Measurements from ENCODE around the gene ABCC6. TPM values are rescaled to one million over a fixed set of nuclear protein-coding genes. Genes with fewer than 3 reads are reported as not detected.
"Not testable (repeated sequence)": the region's sequence is repeated elsewhere in the genome, so short reads cannot be mapped to it uniquely, and the experiment has no call there.

Gene ABCC6
- total RNA-seq, 1 experiment from 2014 or later = 1.1 TPM

DNA sequence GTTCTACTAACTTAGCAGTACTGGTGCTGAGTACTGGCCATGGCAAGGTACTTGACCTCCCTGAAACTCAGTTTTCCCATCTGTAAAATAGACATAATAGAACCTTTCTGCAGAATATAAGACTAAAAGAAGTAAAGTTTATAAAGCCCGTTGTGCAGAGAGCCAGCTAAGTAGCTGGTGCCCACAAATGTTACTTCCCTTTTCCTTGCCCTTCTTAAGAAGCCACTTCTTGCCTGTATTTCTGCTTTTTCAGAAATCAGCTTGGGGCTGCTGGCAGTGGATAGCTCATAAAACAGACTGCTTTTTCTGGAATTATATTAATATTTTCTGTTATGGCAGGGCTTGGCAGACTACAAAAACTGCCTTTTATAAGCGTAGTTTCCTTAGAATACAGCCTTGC is 40.7 kb upstream of the ABCC6 start:
- peaks cover 7 to 19% (median 10%) of the 10 kb centered on the region in 3 experiments; a peak in 6 of 7 replicates for H3K36me3 Mint-ChIP-seq (ENCODE audit: insufficient read depth in 1 of 3, low read depth in 3 of 3)
- H3K79me2 ChIP-seq (ENCODE audit: insufficient read depth, low read length); H3K4me1 Mint-ChIP-seq; H3K18ac ChIP-seq (ENCODE audit: insufficient read length, low read depth, low read length); H2BK5ac ChIP-seq (ENCODE audit: insufficient read length, low read length); H3K23me2 ChIP-seq (ENCODE audit: insufficient read length, low read depth, low read length, poor library complexity, severe bottlenecking); H4K20me1 ChIP-seq (ENCODE audit: control insufficient read depth, insufficient read depth, insufficient read length); H2BK20ac ChIP-seq (ENCODE audit: low read depth, low read length, poor library complexity, severe bottlenecking); H3K9me3 Mint-ChIP-seq; H2AFZ ChIP-seq (ENCODE audit: low read length); H3K27me3 Mint-ChIP-seq (ENCODE audit: low read depth); H4K5ac ChIP-seq (ENCODE audit: insufficient read length, low read depth, low read length); H3K56ac ChIP-seq (ENCODE audit: insufficient read length, low read depth, low read length); DNase-seq; H3K27ac Mint-ChIP-seq; H3T11ph ChIP-seq (ENCODE audit: low read length); H2BK12ac ChIP-seq (ENCODE audit: insufficient read length, low read depth, low read length); H4K8ac ChIP-seq (replicated peaks; ENCODE audit: insufficient read length, low read depth, low read length); H2AK5ac ChIP-seq (ENCODE audit: insufficient read length, low read length); H3K4me1 ChIP-seq (ENCODE audit: insufficient read depth, low read length); H3K79me1 ChIP-seq (ENCODE audit: insufficient read depth, low read depth, low read length, poor library complexity, severe bottlenecking); H2BK120ac ChIP-seq (ENCODE audit: low read depth, low read length, poor library complexity, severe bottlenecking); H3K27ac ChIP-seq (ENCODE audit: insufficient read length, low read depth, low read length); H3K4ac ChIP-seq (ENCODE audit: low read depth, low read length); H3K4me2 ChIP-seq (ENCODE audit: insufficient read depth, insufficient read length, low read length); H3K27me3 ChIP-seq (ENCODE audit: insufficient read depth, low read length); H3K4me3 Mint-ChIP-seq; H4K91ac ChIP-seq (ENCODE audit: insufficient read length, low read depth, low read length); H3K23ac ChIP-seq (ENCODE audit: insufficient read length, low read depth, low read length); H3K9me3 ChIP-seq (ENCODE audit: control insufficient read depth, low read depth, low read length); H3K14ac ChIP-seq (ENCODE audit: insufficient read depth, low read length); H2BK15ac ChIP-seq (ENCODE audit: low read depth, low read length); H3K9ac ChIP-seq (ENCODE audit: extremely low read depth, insufficient read length, low read length): not testable (repeated sequence)
- WGBS (ENCODE audit: extremely low coverage, insufficient read length, low lambda C conversion rate) = no CpG with 5 or more reads among the region's 2 CpGs

DNA sequence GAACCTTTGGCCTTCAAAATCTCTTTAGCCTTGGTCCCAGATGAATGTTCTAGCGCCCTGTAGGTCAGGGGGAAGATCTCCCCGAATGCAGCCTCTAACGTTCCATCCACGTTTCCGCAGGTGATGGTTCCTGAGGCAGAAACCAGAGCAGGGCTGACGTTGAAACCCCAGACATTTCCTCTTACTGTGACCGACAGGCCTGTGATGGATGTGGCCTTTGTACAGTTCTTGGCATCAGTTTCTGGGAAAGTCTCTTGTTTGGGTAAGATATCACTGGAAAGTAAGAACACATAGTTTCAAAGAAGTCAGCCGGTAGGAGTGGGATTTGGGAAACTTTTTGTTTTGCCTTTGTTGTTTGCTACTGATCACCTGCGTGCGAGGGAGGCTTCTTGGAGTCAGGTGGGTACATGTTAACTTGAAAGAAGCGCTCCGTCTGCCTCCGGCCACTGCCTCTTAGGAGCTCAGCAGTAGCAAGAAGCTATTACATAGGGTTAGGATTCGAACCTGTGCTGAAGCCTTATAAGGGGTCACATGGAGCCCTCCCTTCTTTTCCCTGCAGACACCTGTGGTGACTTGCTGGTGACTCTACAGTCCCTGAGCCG is 39.8 kb upstream of the ABCC6 start:
- H3T11ph ChIP-seq (ENCODE audit: low read length); H3K27me3 Mint-ChIP-seq (ENCODE audit: low read depth); H2BK12ac ChIP-seq (ENCODE audit: insufficient read length, low read depth, low read length); DNase-seq; H3K27me3 ChIP-seq (ENCODE audit: insufficient read depth, low read length); H3K9me3 Mint-ChIP-seq; H3K27ac ChIP-seq (ENCODE audit: insufficient read length, low read depth, low read length); H3K9ac ChIP-seq (ENCODE audit: extremely low read depth, insufficient read length, low read length); H4K5ac ChIP-seq (ENCODE audit: insufficient read length, low read depth, low read length); H3K4ac ChIP-seq (ENCODE audit: low read depth, low read length); H3K9me3 ChIP-seq (ENCODE audit: control insufficient read depth, low read depth, low read length); H3K4me3 Mint-ChIP-seq; H2BK20ac ChIP-seq (ENCODE audit: low read depth, low read length, poor library complexity, severe bottlenecking); H2BK15ac ChIP-seq (ENCODE audit: low read depth, low read length); H3K79me2 ChIP-seq (ENCODE audit: insufficient read depth, low read length); H2AFZ ChIP-seq (ENCODE audit: low read length); H3K14ac ChIP-seq (ENCODE audit: insufficient read depth, low read length); H3K18ac ChIP-seq (ENCODE audit: insufficient read length, low read depth, low read length); H3K27ac Mint-ChIP-seq; H4K8ac ChIP-seq (replicated peaks; ENCODE audit: insufficient read length, low read depth, low read length); H2BK120ac ChIP-seq (ENCODE audit: low read depth, low read length, poor library complexity, severe bottlenecking); H3K23ac ChIP-seq (ENCODE audit: insufficient read length, low read depth, low read length); H3K56ac ChIP-seq (ENCODE audit: insufficient read length, low read depth, low read length); H3K23me2 ChIP-seq (ENCODE audit: insufficient read length, low read depth, low read length, poor library complexity, severe bottlenecking); H3K79me1 ChIP-seq (ENCODE audit: insufficient read depth, low read depth, low read length, poor library complexity, severe bottlenecking); H4K91ac ChIP-seq (ENCODE audit: insufficient read length, low read depth, low read length); H4K20me1 ChIP-seq (ENCODE audit: control insufficient read depth, insufficient read depth, insufficient read length); H3K4me2 ChIP-seq (ENCODE audit: insufficient read depth, insufficient read length, low read length); H3K4me1 ChIP-seq (ENCODE audit: insufficient read depth, low read length); H2AK5ac ChIP-seq (ENCODE audit: insufficient read length, low read length); H3K4me1 Mint-ChIP-seq; H2BK5ac ChIP-seq (ENCODE audit: insufficient read length, low read length): not testable (repeated sequence)
- H3K36me3 Mint-ChIP-seq (ENCODE audit: insufficient read depth in 1 of 3, low read depth in 3 of 3) = peaks cover 5 to 14% (median 6%) of the 10 kb centered on the region in 3 experiments; a peak in 6 of 7 replicates
- no CpG with 5 or more reads among the region's 15 CpGs for WGBS (ENCODE audit: extremely low coverage, insufficient read length, low lambda C conversion rate)
